Measurements from ENCODE around the gene TBC1D21.
"Not testable (repeated sequence)": the region's sequence is repeated elsewhere in the genome, so short reads cannot be mapped to it uniquely, and the experiment has no call there.

The TBC1D21 gene

GRCh38 chr15:73930790-73931281, 57.5 kb downstream of the TBC1D21 start:
- DNase-seq = no peak

- DNase-seq = no peak
These were observed 58.1 kb downstream of the TBC1D21 start for GRCh38 chr15:73931441-73931840.

- DNase-seq = no peak
These were observed 59.2 kb downstream of the TBC1D21 start for GRCh38 chr15:73932381-73933191.

GRCh38 chr15:73934281-73934680, 60.9 kb downstream of the TBC1D21 start:
- DNase-seq = no peak

GRCh38 chr15:73935547-73935946, 62.2 kb downstream of the TBC1D21 start:
- DNase-seq = no peak

- no peak for DNase-seq
These were observed 62.8 kb downstream of the TBC1D21 start for GRCh38 chr15:73936181-73936580.

GRCh38 chr15:73936588-73937290, 63.4 kb downstream of the TBC1D21 start:
- DNase-seq = no peak

- DNase-seq = no peak
These were observed 63.9 kb downstream of the TBC1D21 start for GRCh38 chr15:73937296-73937695.

- DNase-seq = no peak
These were observed 64.4 kb downstream of the TBC1D21 start for GRCh38 chr15:73937726-73938125.

GRCh38 chr15:73938516-73938915, 65.2 kb downstream of the TBC1D21 start:
- not testable (repeated sequence) for DNase-seq
